Right lobe of liver (tissue), 4 donors: Measurements from ENCODE around the gene OR56A5.

Experiments used
- CTCF ChIP-seq, 4 donors: fragments of 200-600 bp in 3 of 4; fragments of 450-650 bp in 1 of 4; IDR thresholded peaks; one replicate each; pipeline versions ENCODE4 v1.5.1 to v1.8.0; 2016 to 2022; ENCODE audit warnings: antibody characterized with exemption in 4 of 4, mild to moderate bottlenecking in 2 of 4
- POLR2A ChIP-seq: fragments of 450-650 bp; IDR thresholded peaks from one replicate; pipeline ENCODE4 v1.6.1; 2017; ENCODE audit warnings: antibody characterized with exemption, mild to moderate bottlenecking
- donor health status: DM: no; HTN: no; CAD: no.
- donor health status: DM: no; HTN: no; CAD: no.
- donor health status: DM: no; HTN: yes; CAD: no.

- TF ChIP-seq POLR2A = no peak
- no peak for TF ChIP-seq CTCF (IDR thresholded peaks at IDR 0.05)
Observed at GRCh38 chr11:5994791-5995190, 26.5 kb upstream of the OR56A5 start.
